CD4-positive, alpha-beta T cell treated with Interleukin-1 beta for 1 hour (primary cell): ENCODE results near the gene CASS4.
"Not testable (repeated sequence)": the region's sequence is repeated elsewhere in the genome, so short reads cannot be mapped to it uniquely, and the experiment has no call there.

Experiments used
- DNase-seq, 2 donors: peaks; one replicate each; pipeline ENCODE4 v3.0.0-alpha.2; 2020 to 2022

CASS4 gene, protein sequence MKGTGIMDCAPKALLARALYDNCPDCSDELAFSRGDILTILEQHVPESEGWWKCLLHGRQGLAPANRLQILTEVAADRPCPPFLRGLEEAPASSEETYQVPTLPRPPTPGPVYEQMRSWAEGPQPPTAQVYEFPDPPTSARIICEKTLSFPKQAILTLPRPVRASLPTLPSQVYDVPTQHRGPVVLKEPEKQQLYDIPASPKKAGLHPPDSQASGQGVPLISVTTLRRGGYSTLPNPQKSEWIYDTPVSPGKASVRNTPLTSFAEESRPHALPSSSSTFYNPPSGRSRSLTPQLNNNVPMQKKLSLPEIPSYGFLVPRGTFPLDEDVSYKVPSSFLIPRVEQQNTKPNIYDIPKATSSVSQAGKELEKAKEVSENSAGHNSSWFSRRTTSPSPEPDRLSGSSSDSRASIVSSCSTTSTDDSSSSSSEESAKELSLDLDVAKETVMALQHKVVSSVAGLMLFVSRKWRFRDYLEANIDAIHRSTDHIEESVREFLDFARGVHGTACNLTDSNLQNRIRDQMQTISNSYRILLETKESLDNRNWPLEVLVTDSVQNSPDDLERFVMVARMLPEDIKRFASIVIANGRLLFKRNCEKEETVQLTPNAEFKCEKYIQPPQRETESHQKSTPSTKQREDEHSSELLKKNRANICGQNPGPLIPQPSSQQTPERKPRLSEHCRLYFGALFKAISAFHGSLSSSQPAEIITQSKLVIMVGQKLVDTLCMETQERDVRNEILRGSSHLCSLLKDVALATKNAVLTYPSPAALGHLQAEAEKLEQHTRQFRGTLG

DNA sequence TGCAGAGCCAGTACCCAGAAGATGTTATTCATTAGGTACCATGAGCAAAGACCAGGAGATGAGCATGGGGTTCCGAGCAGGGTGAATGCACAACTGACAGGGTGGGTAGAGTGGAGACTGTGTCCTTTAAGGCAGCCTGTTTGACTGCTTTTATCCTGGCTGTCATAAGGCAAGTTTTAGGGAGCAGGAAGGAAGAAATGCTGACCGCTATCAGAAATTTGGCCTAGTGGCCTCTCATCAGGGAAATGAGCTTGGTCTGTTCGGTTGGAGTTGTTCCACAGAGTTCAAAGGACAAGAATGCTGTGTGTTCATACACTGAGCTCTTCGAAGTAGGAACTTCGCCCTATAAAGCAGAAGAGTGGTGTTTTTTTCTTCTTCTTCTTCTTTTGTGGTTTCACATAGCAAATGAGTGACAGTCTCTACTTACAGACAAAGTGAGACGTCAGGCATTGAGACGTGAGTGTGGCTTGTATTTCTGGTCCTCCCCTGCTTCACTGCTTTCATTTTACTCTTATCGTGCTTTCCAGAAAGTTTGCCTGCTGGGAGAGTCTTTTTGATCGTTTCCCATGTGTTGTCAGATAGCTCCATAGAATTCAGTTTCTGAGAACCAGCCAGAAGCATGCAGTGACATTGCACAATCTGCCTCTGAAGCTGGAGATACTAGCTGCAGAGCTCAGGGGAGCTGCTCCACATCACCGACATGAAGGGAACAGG, at the start of gene CASS4:
TSS of gene CASS4 (plus strand) at position 502 of the 714 bp plus-strand sequence. CDS start at position 701, 199 bp downstream.
- DNase-seq = peak; percentile 32 to 56

DNA sequence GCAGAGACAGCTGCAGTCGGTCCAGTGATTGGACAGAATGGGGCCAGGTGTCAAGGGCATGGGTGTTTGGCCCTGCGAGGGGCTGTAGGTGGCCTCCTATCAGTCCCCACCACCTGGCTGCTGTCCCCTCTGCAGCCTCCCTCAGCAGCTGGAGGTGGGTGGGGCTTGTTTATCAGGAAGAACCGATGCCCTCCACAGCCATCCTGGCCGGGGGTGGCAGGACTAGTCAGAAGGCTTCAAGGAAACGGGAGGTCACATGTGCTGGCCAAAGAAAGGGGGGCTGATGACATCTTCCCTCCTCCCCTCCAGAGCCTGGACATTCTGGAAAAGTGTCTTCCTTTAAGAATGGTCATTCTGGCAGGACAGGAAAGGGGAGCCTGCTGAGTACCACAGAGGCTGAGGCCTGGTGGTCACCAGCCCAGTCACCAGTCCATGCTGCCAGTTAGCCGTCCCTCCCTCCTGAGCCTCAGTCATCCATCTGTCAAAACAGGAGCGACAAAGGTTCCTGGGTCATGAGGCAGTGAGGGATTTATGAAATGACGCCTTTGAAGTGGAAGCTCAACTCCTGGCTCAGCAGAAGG, 49.1 kb upstream of the CASS4 start:
- no peak for DNase-seq

DNA sequence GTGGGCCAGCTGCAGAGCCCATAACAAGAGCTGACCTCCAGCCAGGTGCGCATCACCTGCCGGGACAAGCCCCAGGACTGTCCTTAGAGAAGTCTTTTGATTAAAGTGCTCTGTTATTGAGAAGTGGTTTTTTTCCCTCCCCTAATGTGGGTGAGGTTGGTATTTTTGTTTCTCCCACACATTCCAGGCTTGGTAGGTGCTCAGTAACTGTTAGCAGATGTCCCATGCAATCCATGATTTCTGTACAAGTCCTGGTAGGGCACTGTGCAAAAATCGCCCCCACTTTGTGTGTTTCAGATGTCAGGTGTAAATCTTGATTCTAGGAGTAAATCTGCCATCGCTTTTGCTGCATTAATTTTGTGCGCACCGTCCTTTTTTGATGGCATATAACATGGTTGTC, 48.6 kb upstream of the CASS4 start:
- no peak for DNase-seq

DNA sequence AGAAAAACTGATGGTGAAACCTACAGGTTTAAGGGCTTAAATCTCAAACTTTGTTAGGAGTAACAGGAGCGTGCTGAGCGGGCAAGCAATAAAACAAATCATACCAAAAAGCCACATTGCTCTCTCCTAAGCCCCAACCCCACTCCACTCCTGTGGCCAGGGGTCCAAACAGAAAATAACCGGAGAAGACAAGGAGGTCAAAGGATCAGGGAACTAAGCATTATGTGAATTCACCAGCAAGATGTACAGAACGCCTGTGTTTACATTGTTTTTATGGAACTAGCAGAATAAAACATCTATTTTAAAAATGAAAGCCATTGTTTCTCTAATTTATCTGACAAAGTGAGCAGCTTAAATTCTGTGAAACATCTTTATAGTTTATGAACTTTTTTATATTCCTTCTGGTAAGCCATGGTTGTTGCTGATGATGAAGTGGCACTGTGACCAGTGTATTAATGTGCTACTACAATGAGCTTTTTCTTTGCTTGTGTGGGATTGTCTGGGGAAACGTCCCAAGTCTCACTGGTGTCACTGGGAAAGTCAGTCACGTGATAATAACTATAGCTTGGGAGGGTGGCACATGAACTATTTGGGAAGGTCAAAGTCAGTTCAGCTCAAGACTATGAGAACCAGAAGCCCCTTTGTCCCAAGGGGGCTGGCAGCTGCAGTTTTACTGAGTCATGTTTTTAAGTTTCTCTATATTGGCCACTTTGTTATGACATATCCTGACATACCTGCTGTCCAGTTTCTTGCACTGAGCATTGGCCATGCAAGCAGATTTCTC, 43.5 kb upstream of the CASS4 start:
- no peak for DNase-seq

DNA sequence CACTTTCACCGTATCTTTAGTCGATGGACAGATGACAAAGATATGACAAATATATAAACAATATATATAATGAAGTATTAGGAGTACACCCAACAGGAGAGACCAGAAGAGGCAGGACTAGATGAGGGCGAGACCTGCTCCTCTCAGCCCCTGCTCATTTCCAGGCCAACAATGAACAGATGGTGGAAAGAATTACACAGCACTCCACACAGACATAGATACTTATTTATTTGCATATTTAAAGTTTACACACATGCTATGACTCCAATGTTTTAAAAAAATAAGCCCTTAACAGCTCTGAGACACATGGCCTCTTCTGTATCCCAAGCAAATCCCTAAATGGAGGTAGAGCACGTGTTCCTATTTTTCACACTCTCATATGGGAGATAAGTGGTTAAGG, 42.9 kb upstream of the CASS4 start:
- no peak for DNase-seq

DNA sequence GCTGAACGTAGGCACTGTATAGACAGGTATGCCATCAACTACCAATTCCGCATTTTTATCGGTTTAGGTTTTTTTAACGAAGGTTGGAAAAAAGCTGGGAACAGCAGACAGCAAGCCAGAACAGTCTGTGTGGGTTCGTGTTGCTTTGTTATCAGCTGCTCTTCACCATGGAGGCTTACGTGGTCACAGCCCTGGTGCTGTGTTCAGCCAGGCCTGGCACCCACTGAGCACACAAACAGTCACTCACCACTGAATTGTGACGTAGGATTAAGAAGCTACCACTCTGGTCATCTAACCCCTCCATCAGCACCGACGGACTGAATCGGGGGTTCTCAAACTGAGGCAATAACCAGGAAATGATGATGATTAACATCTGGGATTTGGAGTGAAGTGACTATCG, 40.1 kb upstream of the CASS4 start:
- no peak for DNase-seq

DNA sequence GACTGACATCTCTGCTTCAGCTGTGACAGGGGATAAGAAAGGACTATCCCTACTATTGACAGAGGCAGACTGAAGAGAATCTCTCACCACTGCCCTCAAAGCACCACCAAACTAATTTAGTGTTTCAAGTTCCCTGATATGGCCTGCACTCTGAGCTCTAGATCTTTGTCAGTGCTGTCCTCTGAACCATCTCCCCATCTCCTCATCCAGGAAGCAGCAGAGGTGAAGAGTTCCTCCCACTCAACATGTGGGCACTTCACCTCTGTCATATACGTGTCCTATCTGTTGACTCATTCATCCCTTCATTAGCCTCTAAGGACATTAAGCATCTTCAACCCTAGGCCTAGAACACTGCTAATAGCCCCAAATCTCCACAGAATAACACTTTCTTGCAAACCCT, 39.2 kb upstream of the CASS4 start:
- no peak for DNase-seq

DNA sequence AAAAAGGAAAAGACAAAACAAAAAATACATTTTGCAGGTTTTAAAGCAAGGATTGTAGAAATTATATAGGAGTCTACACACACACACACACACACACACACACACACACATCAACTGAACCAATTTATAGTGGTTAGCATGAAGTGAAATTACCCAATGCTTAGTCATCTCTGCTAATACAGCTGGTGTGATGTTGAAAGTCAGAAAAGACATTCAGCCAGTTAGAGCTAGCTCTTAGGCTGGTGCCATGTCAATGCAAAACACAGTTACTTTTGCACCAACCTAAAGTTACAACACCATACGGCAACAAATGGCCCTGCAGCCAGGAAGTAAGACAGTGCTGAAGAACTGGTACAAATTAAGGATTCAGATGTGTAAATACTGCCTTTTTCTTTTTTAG, 38.1 kb upstream of the CASS4 start:
- peak; percentile 13 to 37 for DNase-seq

DNA sequence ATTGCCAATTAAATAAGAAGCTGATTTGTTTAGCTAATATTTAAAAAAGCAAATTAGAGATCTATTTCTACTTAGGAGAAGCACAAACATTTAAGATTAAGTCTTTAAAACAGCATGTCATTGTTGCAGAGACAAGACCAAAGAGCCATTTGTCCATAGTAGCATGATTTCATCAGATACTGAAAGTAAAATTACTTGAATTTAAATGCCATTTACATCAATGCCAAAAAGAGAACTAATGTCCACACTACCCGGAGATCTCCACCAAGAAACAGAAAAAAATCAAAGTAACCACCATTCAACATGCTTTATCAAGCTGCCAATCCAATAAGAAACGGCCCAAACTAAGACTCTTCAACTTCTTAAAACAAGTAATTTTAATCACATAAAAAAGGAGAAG, 35.7 kb upstream of the CASS4 start:
- no peak for DNase-seq

DNA sequence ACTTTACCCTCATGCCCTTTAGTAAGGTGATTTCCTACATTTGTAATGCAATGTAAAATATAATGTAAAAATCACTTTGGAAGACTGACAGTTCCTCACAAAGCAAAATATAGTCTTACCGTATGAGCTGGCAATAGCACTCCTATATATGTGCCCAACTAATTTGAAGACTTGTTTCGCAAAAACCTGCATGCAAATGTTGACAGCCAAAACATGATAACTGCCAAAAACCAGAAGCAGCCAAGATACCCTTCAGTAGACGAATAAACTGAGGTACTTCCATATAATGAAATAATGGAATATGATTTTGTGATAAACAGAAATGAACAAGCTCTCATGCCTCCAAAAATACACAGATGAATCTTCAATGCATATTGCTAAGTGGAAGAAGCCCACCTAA, 33.7 kb upstream of the CASS4 start:
- DNase-seq = no peak

DNA sequence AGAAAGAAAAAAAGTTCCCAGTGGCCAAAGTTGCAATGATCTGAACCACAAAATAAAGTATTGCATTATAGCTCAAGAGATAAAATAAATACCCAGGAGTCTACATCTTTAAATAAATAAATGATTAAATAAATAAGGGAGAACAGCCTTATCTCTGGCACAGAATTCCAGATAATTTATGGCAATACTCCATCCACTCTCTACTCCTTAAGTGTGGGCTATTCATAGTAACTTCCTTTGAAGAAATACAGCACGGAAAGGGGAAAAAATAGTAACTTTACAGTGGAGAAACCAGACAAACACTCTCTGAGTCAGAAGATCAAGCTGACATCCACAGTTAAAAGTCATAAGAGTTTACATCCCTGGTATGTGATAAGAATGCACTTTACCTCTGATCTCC, 31.7 kb upstream of the CASS4 start:
- no peak for DNase-seq

DNA sequence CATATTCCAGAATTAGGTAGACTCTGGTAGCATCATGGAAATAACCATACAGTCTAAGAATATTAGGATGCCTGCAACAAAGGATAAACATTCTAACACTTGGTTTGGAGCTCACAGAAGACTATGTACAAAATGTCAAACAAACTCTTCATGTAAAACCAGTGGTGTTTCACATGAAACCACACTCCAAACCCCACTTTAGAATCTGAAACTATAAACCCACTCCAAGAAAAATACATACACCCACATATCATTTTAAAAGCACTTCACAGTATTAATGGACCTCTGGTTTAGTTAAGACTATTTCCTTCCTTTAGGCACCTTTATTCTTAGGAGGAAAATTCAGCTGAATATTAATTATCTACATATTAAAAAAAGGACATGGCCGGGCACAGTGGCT, 30.6 kb upstream of the CASS4 start:
- no peak for DNase-seq

DNA sequence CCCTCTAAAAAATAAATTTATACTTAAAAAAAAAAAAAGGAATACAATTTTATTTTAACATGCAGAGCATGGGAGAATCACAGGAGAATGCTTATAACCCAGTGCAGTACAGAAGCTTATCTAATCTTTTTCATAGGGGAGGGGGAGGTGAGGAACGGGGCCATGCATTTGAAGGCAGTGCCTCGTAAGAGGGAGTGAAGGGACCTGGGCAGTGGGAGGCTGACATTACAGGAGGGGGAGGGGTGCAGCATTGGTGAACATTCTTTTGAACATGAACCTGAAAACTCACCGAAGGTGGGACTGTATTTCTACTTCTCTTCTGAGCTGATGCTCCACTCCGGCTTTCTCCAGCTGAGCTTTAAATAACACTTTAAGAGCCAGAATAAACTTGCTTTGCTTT, 29.4 kb upstream of the CASS4 start:
- no peak for DNase-seq

DNA sequence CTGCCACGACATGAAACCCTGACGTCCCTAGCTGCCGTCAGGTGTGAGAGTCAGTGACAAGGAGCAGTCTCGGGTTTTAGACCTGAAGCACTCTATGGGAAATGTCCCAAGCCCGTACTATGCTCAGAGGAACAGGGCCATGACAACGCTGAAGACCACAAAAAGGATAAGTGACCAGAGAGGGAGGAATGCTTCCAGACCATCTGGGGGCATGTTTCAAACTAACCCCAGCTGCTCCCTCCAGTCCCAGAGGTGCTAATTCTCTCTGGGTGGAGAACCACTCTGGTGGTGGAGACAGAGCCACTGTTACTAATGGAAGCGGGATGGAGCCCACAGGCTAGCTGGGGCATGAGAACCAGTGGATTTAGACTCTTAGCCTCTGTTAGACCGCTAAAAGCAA, 28.7 kb upstream of the CASS4 start:
- no peak for DNase-seq

DNA sequence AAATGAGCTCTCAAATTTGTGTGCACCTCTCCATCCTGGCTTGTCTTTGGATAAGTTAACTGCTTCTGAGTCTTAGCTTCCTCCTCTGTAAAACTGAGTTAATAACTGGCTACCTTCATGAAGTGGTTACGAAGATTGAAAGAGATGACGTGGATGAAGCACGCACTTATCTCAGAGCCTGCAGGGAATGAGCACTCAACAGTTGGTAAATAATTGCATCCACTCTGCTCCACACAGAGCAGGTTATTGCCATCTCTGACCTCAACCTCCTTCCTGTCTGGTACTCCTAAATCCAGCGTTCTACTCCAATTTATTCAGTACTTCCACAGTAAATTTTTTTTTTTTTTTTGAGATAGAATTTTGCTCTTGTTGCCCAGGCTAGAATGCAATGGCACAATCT, 26.9 kb upstream of the CASS4 start:
- DNase-seq = no peak

DNA sequence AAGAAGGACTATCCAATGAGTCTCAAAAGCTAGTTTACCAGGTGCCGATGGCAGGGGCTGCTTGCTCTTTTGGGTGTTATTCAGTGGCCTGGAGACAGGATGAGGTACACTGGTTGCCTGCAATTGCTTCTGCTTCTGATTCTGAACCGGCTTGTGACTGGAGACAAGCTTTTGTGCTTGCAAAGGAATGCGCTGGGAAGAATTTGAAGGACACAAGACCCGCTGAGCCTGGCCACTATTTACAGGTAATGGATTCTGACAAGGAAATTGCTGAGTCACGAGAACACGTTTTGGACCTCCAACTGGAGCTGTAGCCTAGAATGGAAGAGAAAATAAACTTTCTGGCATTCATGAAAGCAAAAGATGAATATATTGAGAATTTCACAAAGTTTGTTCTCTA, 25.8 kb upstream of the CASS4 start:
- no peak for DNase-seq

DNA sequence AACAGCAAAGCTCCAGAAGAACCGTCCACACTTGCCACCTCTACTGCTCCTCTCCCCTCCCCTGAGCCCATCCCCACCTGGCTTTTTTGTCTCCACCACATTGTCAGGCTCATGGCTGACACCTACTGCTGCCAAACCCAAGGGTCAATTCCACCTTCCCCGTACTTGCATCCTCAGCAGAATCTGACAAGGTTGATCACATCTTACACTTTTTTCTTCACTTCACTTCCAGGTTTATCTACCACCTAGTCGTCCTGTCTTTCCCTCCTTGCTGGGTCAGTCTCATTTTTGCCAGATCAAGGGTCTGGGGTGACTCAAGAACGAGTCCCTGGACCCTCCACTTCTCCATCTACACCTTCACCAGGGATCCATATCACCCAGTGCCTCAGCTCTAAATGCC, 23.2 kb upstream of the CASS4 start:
- no peak for DNase-seq

DNA sequence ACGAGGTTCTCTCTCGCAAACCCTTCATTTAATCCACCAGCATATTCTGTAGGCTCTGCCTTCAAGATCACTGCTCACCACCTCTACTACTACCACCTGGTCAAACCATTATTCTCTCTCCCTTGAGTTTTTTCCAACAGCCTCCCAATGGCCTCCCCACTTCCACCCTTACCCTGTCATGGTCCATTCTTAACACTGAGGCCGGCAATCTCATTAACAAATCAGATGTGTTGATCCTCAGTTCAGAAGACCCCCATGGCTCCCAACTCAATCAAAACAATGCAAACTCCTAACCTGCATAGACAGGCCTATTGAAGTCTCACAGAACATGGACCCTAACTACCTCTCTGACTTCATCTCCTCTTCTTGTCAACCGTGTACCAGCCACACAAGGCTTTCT, 22.3 kb upstream of the CASS4 start:
- no peak for DNase-seq

DNA sequence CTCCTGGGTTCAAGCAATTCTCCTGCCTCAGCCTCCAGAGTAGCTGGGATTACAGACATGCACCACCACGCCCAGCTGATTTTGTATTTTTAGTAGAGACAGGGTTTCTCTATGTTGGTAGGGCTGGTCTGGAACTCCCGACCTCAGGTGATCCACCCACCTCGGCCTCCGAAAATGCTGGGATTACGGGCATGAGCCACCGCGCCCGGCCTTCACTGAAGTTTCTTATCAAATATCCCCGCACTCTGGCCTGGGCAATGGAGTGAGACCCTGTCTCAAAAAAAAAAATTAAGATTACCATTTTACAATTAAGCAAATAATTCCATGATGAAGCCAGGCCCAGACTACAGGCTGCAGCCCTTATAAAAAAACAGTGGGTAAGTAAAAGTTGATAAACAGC, 21.7 kb upstream of the CASS4 start:
- DNase-seq = not testable (repeated sequence)

DNA sequence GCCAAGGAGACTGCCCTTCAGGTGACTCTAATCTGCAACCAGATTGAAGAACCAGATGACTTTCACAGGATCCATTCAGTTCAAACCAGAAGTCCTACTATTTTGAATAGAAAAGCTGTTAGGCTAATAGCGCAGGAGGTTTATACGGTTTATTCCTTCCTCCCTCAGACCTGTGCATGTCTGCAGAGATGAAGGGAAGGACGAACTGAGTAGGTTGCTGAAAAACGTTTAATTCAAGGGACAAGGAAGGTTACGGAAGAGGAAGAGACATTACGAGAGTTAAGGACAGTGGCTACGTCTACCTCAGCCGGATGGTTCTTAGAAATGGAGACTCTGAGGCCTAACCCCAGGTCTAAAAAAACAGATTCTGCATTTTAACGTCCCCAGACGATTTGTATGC, 21.0 kb upstream of the CASS4 start:
- no peak for DNase-seq

DNA sequence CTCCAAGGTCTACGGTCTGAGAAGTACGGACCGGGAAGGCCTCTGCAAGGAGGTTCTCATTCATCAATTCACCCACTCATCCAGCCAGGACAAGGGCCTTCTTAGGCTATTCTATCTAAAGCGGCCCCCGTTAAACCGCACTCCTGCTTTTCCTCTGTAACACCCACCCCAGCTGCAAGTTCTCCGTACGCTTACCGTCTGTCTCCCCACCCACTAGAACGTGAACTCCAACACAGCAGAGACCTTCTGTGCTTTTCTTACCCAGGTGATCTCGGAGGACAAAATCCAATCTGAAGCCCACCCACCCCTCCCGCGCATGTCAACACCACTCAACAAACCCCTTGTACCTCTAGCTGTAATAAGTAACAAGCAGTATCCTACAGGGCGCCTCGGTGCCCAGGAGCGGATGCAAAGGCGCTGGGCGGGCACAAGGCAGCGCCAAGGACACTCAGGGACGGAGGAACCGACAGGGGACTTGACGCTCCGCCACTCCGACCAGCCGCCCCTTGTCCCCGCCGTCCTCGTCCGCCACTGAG, 20.4 kb upstream of the CASS4 start:
- DNase-seq = no peak
